ENCODE results near the gene AGBL5. TPM values are rescaled to one million over a fixed set of nuclear protein-coding genes. Genes with fewer than 3 reads are reported as not detected.

Gene AGBL5
- total and polyA plus RNA-seq, 2 of the 13 experiments (the other 11 are each of a cell fraction or from before 2014, with no cell fraction given): 55.9 to 73.3 TPM

GRCh38 chr2:27086090-27086723 lies 34.7 kb downstream of the AGBL5 start (continued):
- TF ChIP-seq REST (IDR thresholded peaks at IDR 0.05; ENCODE audit: borderline replicate concordance in 1 of 2, low read depth in 1 of 2, low read length in 2 of 2) (peak in 1 of 2 experiments; percentile 28; a peak in 1 of 4 replicates), ZNF589 (CRISPR knock-in tag; conservative IDR thresholded peaks at IDR 0.05) (peak; percentile 88), GZF1 (CRISPR knock-in tag; IDR thresholded peaks at IDR 0.05) (peak; percentile 73; the same call in 1 of the 2 replicates), ZNF724P (CRISPR knock-in tag; IDR thresholded peaks at IDR 0.05; ENCODE audit: borderline replicate concordance) (0 out of 2 replicates have a peak, but pooled peaks have one; percentile 23), ZNF547 (CRISPR knock-in tag; IDR thresholded peaks at IDR 0.05) (peak; percentile 67; the same call in 1 of the 2 replicates), POGZ (CRISPR knock-in tag; IDR thresholded peaks at IDR 0.05) (no peak), MBNL3 (CRISPR knock-in tag; conservative IDR thresholded peaks at IDR 0.05) (no peak), CSRNP1 (CRISPR knock-in tag; IDR thresholded peaks at IDR 0.05) (peak; percentile 89), JUNB (CRISPR knock-in tag; IDR thresholded peaks at IDR 0.05; ENCODE audit: borderline replicate concordance) (no peak), ZNF225 (CRISPR knock-in tag; IDR thresholded peaks at IDR 0.05) (no peak), THYN1 (CRISPR knock-in tag; IDR thresholded peaks at IDR 0.05; ENCODE audit: borderline replicate concordance, low read depth) (no peak), CHD2 (IDR thresholded peaks at IDR 0.05; ENCODE audit: low read depth, low read length) (no peak), MAF1 (CRISPR knock-in tag; IDR thresholded peaks at IDR 0.05; ENCODE audit: borderline replicate concordance) (no peak), CBX5 (CRISPR knock-in tag; IDR thresholded peaks at IDR 0.05; ENCODE audit: borderline replicate concordance) (peak; percentile 71; the same call in 1 of the 2 replicates), TSC22D2 (CRISPR knock-in tag; IDR thresholded peaks at IDR 0.05; ENCODE audit: borderline replicate concordance) (peak; percentile 91; the same call in 1 of the 2 replicates), GPN1 (CRISPR knock-in tag; IDR thresholded peaks at IDR 0.05; ENCODE audit: borderline replicate concordance) (no peak), PRPF4 (IDR thresholded peaks at IDR 0.05; ENCODE audit: low read depth, low read length, poor library complexity, severe bottlenecking) (no peak), ZNF496 (CRISPR knock-in tag; IDR thresholded peaks at IDR 0.05; ENCODE audit: insufficient replicate concordance) (no peak), ZNF720 (CRISPR knock-in tag; IDR thresholded peaks at IDR 0.05) (no peak), ZBTB33 (CRISPR knock-in tag; IDR thresholded peaks at IDR 0.05) (peak; percentile 84), KLF15 (CRISPR knock-in tag; IDR thresholded peaks at IDR 0.05; ENCODE audit: borderline replicate concordance) (no peak), RAD51 (IDR thresholded peaks at IDR 0.05; ENCODE audit: borderline replicate concordance) (no peak)

Measured in HepG2 (cell line).